Neural cell (in vitro differentiated cells): ENCODE measurements around the gene ATPAF2. TPM values are rescaled to one million over a fixed set of nuclear protein-coding genes. Genes with fewer than 3 reads are reported as not detected.

ENCODE experiments used
- H2AFZ ChIP-seq: fragments of 200-600, 300-800 bp; sonication (generic), shearing (Covaris generic); 2 replicates; pipeline ENCODE4 v1.6.0; 2014; ENCODE audit warnings: low read depth, mild to moderate bottlenecking, antibody characterized with exemption, low read length, moderate library complexity
- H3F3A ChIP-seq: fragments of 200-600 bp; shearing (Covaris generic); 2 replicates; pipeline ENCODE4 v1.6.1; 2016; ENCODE audit warnings: mild to moderate bottlenecking, moderate library complexity, mixed read lengths, antibody characterized with exemption, low read length; ENCODE audit not compliant: insufficient read depth, poor library complexity, severe bottlenecking
- H3K27ac ChIP-seq: fragments of 200-600, 300-800 bp; sonication (generic), shearing (Covaris generic); 2 replicates; pipeline ENCODE4 v1.5.1; 2014; ENCODE audit warnings: mild to moderate bottlenecking, low read length, moderate library complexity
- H3K27me3 ChIP-seq: fragments of 300-800, 200-600 bp; sonication (generic), shearing (Covaris generic); 2 replicates; pipeline ENCODE4 v1.6.0; 2014; ENCODE audit warnings: mild to moderate bottlenecking, low read depth, low read length, moderate library complexity; ENCODE audit not compliant: insufficient read depth
- H3K36me3 ChIP-seq: fragments of 300-800, 200-600 bp; sonication (generic), shearing (Covaris generic); 2 replicates; pipeline ENCODE4 v1.5.1; 2014; ENCODE audit warnings: mild to moderate bottlenecking, antibody characterized with exemption, low read length, moderate library complexity; ENCODE audit not compliant: insufficient read depth
- H3K4me2 ChIP-seq: fragments of 300-800, 200-600 bp; sonication (generic), shearing (Covaris generic); 2 replicates; pipeline ENCODE4 v1.6.0; 2014; ENCODE audit warnings: mild to moderate bottlenecking, low read length
- H3K4me3 ChIP-seq: fragments of 300-800, 200-600 bp; sonication (generic), shearing (Covaris generic); 2 replicates; pipeline ENCODE4 v1.5.1; 2014; ENCODE audit warnings: mild to moderate bottlenecking, low read length, moderate library complexity
- H3K79me2 ChIP-seq: fragments of 200-600 bp; shearing (Covaris generic); replicated peaks from 2 replicates; pipeline ENCODE4 v1.6.0; 2014; ENCODE audit warnings: mild to moderate bottlenecking, low read length, moderate library complexity; ENCODE audit not compliant: insufficient read depth
- H3K9ac ChIP-seq: fragments of 300-800, 200-600 bp; sonication (generic), shearing (Covaris generic); 2 replicates; pipeline ENCODE4 v1.6.1; 2016; ENCODE audit warnings: mild to moderate bottlenecking, low read length, mixed read lengths
- H3K9me2 ChIP-seq: fragments of 200-600 bp; shearing (Covaris generic); 2 replicates; pipeline ENCODE4 v1.6.1; 2016; ENCODE audit warnings: mild to moderate bottlenecking, low read length, mixed read lengths; ENCODE audit not compliant: insufficient read depth
- H3K9me3 ChIP-seq: fragments of 200-600, 300-800 bp; sonication (generic), shearing (Covaris generic); 2 replicates; pipeline ENCODE4 v1.6.1; 2016; ENCODE audit warnings: mild to moderate bottlenecking, mixed run types, low read length, moderate library complexity, mixed read lengths
- H4K20me1 ChIP-seq: fragments of 200-600 bp; shearing (Covaris generic); 2 replicates; pipeline ENCODE4 v1.6.1; 2016; ENCODE audit warnings: mild to moderate bottlenecking, mixed run types; ENCODE audit not compliant: insufficient read depth
- EP300 ChIP-seq: fragments of 450-650 bp; conservative IDR thresholded peaks from 2 replicates; pipeline ENCODE4 v1.6.1; 2014; ENCODE audit warnings: antibody characterized with exemption, mild to moderate bottlenecking, moderate library complexity; ENCODE audit not compliant: poor library complexity, severe bottlenecking
- EZH2 ChIP-seq: fragments of 200-600, 300-800 bp; shearing (Covaris generic), sonication (generic); IDR thresholded peaks from 2 replicates; pipeline ENCODE4 v1.6.1; 2014; ENCODE audit warnings: antibody characterized with exemption, low read length, borderline replicate concordance, mild to moderate bottlenecking; ENCODE audit not compliant: insufficient read depth, poor library complexity, severe bottlenecking
- MXI1 ChIP-seq: fragments of 450-650 bp; conservative IDR thresholded peaks from 2 replicates; pipeline ENCODE4 v1.6.1; 2014; ENCODE audit warnings: antibody characterized with exemption, mild to moderate bottlenecking; ENCODE audit not compliant: poor library complexity, severe bottlenecking
- POLR2AphosphoS5 ChIP-seq: IDR thresholded peaks from 2 replicates; pipeline ENCODE4 v1.6.1; 2012
- RAD21 ChIP-seq: fragments of 450-650 bp; conservative IDR thresholded peaks from 2 replicates; pipeline ENCODE4 v1.6.1; 2014; ENCODE audit warnings: antibody characterized with exemption, mild to moderate bottlenecking, moderate library complexity
- SMC3 ChIP-seq: fragments of 450-650 bp; conservative IDR thresholded peaks from 2 replicates; pipeline ENCODE4 v1.6.1; 2014; ENCODE audit warnings: antibody characterized with exemption, mild to moderate bottlenecking, moderate library complexity; ENCODE audit not compliant: poor library complexity
- TAF1 ChIP-seq: IDR thresholded peaks from 2 replicates; pipeline ENCODE4 v1.6.1; 2012; ENCODE audit warnings: low read depth
- polyA plus RNA-seq: library from polyadenylated mRNA; depleted of rRNA; stranded (reverse); fragments of >200 nt; gene quantifications from 2 replicates; pipeline ENCODE4 v1.2.3, GENCODE V29; 2014
- TF ChIP-seq, protein P1 (sequence below): IDR thresholded peaks from 2 replicates; pipeline ENCODE4 v1.6.1; 2012; ENCODE audit warnings: borderline replicate concordance
- TF ChIP-seq, protein P2 (sequence below): fragments of 450-650 bp; IDR thresholded peaks from 2 replicates; pipeline ENCODE4 v1.5.1; 2014; ENCODE audit warnings: antibody characterized with exemption, mild to moderate bottlenecking, moderate library complexity; ENCODE audit not compliant: poor library complexity, severe bottlenecking

Gene ATPAF2
- polyA plus RNA-seq, 1 donor from 2014 or later: 33.3 TPM

DNA sequence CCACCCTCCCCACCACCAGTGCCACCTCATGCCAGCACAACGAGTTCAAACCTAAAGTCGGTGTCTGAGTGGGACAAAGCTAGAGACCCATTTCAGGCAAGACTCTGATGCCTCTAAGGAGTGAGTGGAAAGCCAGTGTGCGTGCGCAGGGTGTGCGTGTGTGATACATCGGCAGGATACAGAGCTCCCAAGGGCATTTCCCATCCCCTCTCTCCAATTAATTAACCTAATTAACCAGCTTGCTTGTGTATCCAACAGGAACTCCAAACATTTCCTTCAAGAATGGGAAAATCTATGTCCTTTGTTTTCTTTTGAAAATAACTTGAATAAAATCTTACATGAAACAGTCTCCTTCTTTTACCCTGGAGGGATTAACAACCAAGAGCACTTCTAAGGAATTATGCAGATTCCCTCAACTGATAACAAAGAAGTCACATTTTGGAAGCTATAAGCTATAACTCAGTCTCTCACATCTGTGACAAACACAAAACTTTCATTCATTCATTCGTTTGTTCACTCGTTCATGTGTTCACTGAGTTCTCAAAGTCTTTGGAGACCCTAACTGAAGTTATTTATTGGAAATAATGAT is 9.9 kb downstream of the ATPAF2 start:
- Histone ChIP-seq H3K9me2 (no peaks in the 10 kb centered on the region), H3K36me3 (peaks cover 10% of the 10 kb centered on the region), H3F3A (no peaks in the 10 kb centered on the region), H3K79me2 (peaks cover 8% of the 10 kb centered on the region), H3K9ac (no peak overlapping the region), H2AFZ (no peak overlapping the region), H3K27me3 (no peaks in the 10 kb centered on the region), H4K20me1 (no peaks in the 10 kb centered on the region), H3K9me3 (no peaks in the 10 kb centered on the region), H3K4me3 (no peak overlapping the region), H3K4me2 (no peak overlapping the region), H3K27ac (no peak overlapping the region)
- TF ChIP-seq SMC3: no peak
- no peak for TF ChIP-seq POLR2AphosphoS5
- TF ChIP-seq, protein P1, sequence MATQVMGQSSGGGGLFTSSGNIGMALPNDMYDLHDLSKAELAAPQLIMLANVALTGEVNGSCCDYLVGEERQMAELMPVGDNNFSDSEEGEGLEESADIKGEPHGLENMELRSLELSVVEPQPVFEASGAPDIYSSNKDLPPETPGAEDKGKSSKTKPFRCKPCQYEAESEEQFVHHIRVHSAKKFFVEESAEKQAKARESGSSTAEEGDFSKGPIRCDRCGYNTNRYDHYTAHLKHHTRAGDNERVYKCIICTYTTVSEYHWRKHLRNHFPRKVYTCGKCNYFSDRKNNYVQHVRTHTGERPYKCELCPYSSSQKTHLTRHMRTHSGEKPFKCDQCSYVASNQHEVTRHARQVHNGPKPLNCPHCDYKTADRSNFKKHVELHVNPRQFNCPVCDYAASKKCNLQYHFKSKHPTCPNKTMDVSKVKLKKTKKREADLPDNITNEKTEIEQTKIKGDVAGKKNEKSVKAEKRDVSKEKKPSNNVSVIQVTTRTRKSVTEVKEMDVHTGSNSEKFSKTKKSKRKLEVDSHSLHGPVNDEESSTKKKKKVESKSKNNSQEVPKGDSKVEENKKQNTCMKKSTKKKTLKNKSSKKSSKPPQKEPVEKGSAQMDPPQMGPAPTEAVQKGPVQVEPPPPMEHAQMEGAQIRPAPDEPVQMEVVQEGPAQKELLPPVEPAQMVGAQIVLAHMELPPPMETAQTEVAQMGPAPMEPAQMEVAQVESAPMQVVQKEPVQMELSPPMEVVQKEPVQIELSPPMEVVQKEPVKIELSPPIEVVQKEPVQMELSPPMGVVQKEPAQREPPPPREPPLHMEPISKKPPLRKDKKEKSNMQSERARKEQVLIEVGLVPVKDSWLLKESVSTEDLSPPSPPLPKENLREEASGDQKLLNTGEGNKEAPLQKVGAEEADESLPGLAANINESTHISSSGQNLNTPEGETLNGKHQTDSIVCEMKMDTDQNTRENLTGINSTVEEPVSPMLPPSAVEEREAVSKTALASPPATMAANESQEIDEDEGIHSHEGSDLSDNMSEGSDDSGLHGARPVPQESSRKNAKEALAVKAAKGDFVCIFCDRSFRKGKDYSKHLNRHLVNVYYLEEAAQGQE: no peak
- TF ChIP-seq, protein P2, sequence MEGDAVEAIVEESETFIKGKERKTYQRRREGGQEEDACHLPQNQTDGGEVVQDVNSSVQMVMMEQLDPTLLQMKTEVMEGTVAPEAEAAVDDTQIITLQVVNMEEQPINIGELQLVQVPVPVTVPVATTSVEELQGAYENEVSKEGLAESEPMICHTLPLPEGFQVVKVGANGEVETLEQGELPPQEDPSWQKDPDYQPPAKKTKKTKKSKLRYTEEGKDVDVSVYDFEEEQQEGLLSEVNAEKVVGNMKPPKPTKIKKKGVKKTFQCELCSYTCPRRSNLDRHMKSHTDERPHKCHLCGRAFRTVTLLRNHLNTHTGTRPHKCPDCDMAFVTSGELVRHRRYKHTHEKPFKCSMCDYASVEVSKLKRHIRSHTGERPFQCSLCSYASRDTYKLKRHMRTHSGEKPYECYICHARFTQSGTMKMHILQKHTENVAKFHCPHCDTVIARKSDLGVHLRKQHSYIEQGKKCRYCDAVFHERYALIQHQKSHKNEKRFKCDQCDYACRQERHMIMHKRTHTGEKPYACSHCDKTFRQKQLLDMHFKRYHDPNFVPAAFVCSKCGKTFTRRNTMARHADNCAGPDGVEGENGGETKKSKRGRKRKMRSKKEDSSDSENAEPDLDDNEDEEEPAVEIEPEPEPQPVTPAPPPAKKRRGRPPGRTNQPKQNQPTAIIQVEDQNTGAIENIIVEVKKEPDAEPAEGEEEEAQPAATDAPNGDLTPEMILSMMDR: no peak
- TF ChIP-seq EZH2: no peak
- TF ChIP-seq MXI1: no peak
- TF ChIP-seq TAF1: no peak
- no peak for TF ChIP-seq EP300
- no peak for TF ChIP-seq RAD21

DNA sequence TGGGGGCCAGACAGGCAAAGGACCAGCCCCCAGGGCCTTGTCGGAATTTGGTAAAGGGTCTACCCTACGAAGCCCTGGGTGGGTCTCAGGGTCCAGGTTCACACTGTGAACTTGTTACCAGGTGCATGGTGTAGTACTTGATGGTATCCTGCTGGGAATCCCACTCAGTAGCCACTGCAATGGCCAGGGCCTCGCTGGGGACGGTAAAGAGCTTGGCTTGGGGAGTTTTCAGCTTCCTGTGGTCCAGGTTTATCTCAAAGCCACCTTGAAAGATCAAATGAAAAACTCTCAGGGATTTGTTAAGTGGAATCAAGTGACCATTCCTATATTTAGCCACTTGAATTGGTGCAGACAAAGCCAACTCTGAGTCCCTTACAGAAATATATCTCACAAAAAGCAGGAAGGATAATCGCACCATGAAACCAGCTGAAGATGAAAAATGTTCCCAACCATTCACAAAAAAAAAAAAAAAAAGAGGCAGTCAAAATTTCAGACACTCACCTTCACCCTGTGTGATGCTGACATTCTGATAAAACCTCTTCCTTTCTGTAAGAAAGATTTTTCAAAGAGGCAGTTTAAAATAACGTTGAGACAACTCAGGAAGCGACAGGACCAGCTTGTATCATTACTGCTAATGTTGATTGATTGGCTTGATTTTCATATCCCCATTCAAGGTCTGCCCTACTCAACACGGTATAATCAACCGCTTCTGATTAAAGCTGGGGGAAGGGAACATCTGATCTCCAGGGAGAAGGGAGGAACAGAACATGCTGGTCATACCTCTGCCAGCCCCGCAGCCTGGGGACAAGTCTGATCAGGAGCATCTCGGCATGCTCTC is 10.6 kb downstream of the ATPAF2 start:
- Histone ChIP-seq H3K79me2 (peaks cover 7% of the 10 kb centered on the region), H3K4me2 (no peak overlapping the region), H3K4me3 (no peak overlapping the region), H3K36me3 (peaks cover 10% of the 10 kb centered on the region), H3K9me2 (no peaks in the 10 kb centered on the region), H3F3A (no peaks in the 10 kb centered on the region), H4K20me1 (no peaks in the 10 kb centered on the region), H2AFZ (no peak overlapping the region), H3K9ac (no peak overlapping the region), H3K9me3 (no peaks in the 10 kb centered on the region), H3K27ac (no peak overlapping the region), H3K27me3 (no peaks in the 10 kb centered on the region)
- TF ChIP-seq SMC3: no peak
- TF ChIP-seq, protein P1: no peak
- no peak for TF ChIP-seq RAD21
- TF ChIP-seq EZH2: no peak
- no peak for TF ChIP-seq TAF1
- no peak for TF ChIP-seq EP300
- TF ChIP-seq, protein P2: no peak
